GM18867 (cell line): Measurements from ENCODE around the gene INPP5D.

Experiments used
- ATAC-seq: cut with Tn5 transposase; IDR thresholded peaks from one replicate; pipeline ENCODE4 v1.9.1; 2021; ENCODE audit warnings: mild to moderate bottlenecking, moderate library complexity; ENCODE audit not compliant: unreplicated experiment

The INPP5D gene

GRCh38 chr2:233031556-233032500, 28.3 kb upstream of the INPP5D start:
- no peak for ATAC-seq

- no peak for ATAC-seq
These were observed 27.4 kb upstream of the INPP5D start, which contains the start of gene NEU2 for GRCh38 chr2:233032551-233033320. TSS of gene NEU2 (plus strand) at chr2:233032672. CDS start at chr2:233032672, 0 bp downstream.

DNA sequence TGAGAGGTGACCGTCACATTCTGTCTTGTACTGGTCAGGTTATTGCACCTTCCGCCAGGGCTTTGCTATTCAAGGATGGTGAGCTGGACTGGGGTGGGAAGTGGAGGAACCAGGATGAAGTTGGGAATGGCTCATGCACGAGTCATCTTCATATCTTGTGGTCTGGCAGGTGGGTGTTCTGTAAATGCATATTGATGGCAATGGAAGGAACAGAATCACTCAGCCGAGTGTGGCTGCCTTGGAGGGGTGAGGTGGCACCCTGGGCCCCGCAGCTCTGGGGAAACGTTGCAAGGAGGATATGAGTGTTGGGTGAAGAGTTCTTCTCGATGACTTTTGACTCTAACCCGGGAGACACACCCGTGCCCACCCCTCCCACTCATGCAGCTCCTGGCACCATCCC, 26.5 kb upstream of the INPP5D start:
- ATAC-seq, result no peak

- ATAC-seq, result no peak
These were observed 25.9 kb upstream of the INPP5D start for GRCh38 chr2:233034091-233034882.

GRCh38 chr2:233035426-233036161, 24.5 kb upstream of the INPP5D start:
- no peak for ATAC-seq

DNA sequence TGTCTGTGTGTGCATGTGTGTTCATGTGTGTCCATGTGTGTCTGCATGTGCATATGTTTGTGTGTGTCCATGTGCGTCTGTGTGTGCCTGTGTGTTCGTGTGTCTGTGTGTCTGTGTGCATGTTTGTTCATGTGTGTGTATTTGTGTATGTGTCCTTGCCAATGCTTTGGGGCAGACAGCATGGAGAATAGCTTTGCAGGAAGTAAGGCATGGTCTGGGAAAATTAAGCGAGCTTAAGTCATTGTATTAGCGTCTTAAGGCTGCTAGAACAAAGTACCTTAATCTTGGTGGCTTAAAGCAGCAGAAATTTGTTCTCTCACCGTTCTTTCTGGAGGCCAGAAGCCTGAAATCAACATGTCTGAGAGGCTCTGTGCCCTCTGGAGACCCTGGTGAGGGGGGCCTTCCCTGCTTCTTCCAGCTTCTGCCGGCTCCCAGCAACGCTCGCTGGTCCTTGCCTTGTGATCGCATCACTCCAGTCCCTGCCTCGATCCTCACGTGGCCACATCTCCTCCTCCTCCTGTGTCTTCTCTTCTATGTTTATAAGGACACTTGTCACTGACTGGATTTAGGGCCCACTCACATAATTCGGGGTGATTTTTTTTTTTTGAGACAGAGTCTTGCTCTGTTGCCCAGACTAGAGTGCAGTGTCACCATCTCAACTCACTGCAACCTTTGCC, 23.8 kb upstream of the INPP5D start:
- no peak for ATAC-seq

GRCh38 chr2:233037078-233037477, 23.1 kb upstream of the INPP5D start:
- ATAC-seq, result no peak

DNA sequence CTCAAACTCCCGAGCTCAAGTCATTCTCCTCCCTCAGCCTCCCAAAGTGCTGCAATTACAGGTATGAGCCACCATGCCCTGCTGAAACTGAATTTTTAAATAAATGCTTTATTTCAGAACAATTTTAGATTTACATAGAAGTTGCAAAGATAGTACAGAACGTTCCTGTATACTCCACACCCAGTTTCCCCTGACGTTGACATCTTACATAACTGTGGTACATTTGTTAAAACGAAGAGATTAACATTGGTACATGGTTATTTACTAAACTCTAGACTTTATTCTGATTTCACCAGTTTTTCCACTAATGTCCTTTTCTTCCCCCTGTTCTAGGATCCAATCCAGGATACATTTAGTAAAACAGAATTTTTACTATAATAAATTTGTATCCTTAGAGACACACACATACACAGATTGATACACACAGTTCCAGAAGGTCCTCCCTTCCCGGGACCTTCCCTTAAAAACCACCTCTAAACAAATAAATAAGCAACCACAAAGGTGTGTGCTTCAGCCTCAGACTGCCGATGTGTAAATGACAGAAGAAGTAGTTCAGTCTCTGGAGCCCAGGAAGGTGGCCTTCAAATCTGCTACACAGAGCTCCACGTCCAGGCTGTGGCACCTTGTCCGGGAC, 20.8 kb upstream of the INPP5D start:
- no peak for ATAC-seq

DNA sequence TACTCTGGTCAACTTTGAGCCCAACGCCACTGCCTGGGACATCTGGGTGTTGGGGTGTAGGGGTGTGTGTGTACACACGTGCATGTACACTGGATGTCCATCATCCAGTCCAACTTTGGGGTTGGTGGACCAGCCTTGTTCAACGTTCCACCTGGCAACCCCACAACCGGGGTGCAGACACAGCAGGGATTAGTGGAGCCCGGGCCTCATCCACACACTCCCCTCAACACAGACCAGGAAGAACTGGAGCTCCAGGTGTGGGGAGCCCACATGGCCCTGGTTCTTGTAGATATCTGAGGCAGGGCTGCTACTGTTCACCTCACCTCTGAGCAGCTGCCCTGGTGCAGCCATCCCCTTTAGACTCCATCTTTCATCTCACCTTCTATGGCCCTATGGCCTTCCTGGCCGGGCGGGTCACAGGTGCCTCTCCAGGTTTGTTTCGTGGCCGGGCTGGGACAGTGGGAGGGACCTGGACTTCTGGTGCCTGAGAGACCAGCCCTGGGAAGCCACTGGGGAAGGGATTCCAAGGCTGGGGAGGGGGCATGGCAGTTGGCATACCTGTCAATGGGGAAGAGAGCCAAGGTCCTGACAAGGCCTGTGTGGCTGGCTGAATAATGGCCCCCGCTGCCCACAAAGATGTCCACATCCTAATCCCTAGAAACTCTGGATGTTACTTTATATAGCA, 20.2 kb upstream of the INPP5D start:
- no peak for ATAC-seq

- no peak for ATAC-seq
These were observed 19.6 kb upstream of the INPP5D start for GRCh38 chr2:233040571-233040970.

DNA sequence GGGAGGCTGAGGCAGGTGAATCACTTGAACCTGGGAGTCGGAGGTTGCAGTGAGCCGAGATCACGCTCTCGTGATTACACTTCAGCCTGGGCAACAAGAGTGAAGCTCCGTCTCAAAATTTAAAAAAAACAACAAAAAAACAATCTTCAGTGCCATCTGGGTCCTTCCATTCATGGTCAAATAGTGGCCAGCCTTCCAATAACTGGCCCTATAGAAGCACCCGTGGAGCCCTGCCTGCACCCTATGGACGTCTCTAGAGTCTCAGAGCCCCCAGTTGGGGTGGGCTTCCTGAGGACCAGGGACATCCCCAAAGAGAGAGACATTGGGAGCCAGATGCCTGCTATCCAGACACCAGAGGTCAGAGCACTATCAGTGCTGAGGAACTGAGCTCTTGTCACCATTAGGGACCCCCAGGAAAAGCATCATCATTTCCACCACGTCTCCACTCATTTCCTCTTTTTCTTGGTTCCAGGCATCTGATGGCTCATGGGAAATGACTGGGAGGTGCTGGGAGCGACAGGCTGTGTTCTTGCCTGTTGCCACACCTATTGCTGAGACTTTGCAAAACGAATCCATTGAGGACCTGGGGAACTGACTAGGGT, 18.3 kb upstream of the INPP5D start:
- no peak for ATAC-seq

DNA sequence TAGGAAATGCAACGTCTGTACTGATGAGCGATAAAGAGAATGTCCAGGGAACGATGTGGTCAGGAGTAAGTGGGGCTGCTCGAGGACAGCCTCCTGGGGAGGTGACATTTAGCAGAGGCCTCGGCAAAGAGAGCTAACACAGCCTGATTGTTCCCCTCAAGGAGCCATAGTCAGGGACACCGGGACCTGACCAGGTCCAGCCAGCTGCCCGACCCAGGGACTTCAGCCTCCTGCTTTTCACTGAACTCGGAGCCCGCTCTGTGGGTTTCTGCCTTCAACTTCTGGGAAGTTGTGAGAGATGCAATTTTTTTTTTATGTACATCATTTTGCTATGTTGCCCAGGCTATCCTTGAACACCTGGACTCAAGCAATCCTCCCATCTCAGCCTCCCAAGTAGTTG, 17.6 kb upstream of the INPP5D start:
- no peak for ATAC-seq

DNA sequence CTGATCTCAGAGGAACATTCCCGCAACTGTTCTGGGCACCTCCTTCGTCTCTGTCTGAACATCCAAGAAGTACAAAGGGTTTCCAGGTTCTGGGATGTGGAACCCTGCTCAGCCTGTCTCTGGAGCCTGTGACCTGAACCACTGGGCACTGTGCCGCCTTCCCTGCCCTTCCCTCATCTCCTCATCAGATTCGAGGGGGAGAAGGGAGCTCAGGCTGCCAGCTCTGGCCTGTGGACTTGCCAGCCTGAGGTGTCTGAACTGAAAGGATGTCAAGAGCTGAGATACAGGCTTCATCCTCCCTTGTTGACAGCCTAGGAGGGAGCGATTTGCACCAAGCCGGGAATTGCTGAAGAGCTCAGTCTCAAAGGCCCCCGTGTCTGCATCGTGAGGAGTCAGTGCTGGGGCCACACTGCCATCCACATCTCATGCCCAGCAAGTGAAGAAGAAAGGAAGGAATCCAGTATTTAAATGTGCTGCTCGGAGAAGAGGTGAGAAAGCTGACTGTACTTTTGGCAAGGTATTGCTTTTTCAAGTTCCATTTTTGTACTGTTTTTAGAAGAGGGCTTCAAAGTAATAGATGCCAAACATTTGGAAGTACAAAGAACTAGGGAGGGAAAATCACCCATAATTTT, 15.1 kb upstream of the INPP5D start:
- no peak for ATAC-seq

- ATAC-seq, result no peak
These were observed 12.9 kb upstream of the INPP5D start for GRCh38 chr2:233047206-233047605.

GRCh38 chr2:233047667-233048066, 12.5 kb upstream of the INPP5D start:
- ATAC-seq, result no peak

DNA sequence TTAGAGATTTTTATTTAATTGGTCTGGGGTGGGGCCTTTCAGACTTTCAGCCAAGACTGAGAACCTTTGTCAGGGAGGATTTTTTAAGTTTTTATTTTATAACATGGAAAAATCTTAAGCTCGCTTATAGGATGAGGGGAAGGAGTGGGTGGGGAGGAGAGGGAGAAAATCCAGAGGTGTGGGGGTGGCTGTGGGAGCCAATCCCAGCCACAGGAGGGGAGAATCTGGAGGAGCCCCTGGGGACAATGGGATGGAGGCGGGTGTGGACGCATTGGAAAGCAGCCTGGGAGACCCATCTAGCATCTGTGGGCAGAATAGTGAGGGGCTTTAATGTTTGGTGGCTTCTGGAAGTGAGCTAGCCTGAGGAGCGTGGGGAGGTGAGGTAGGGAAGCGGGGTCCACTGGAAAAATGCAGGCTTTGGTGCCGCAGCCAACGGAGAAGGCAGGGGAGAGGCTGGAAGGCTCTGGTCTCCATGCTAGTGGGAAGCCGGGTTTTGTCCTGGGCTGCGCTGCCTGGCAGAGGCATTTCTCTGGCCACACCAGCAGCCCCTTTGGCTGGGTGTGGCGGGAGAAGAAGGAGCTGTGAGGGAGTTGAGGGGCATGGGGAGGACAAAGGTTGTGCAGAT, 11.5 kb upstream of the INPP5D start:
- no peak for ATAC-seq

DNA sequence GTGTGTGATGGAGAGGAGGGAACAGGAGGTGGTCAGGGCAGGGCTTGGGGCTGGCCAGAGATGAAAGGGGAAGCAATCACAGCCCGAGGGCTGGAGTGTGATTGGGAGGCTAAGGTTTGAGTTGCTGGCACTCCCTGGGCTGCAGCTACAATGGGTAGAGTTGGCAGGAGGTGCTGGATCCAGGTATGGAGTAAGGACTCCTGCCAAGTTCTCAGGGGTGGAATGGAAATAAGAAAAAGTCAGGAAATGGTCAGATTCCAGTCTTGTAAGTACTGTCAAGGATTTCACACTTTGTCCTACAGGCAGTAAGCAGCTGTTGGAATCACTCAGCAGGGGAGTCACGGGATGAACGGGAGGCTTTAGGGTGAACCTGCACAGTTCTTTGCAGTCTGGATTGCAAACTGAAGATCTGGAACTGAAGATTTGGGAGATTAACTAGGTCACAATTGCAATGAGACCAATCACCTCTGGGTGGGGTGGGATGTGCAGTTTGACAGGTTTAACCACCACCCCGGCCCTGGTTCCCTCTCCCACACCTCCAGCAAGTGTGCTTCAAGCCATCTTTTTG, 10.9 kb upstream of the INPP5D start:
- no peak for ATAC-seq
